HUES48 (cell line): ENCODE results near the gene MYLIP.

Experiments used
- H3K27ac ChIP-seq: one replicate; pipeline ENCODE4 v1.7.0; 2013; ENCODE audit warnings: low read depth, low read length, inconsistent platforms
- H3K27me3 ChIP-seq: 2 replicates; pipeline ENCODE4 v1.6.1; 2013; ENCODE audit warnings: mild to moderate bottlenecking, low read length; ENCODE audit not compliant: control insufficient read depth, insufficient read depth
- H3K36me3 ChIP-seq: 2 replicates; pipeline ENCODE4 v1.6.1; 2013; ENCODE audit warnings: low read length; ENCODE audit not compliant: control insufficient read depth, insufficient read depth
- H3K4me1 ChIP-seq: 2 replicates; pipeline ENCODE4 v1.6.1; 2013; ENCODE audit warnings: mild to moderate bottlenecking, low read length; ENCODE audit not compliant: control insufficient read depth, insufficient read depth
- H3K4me3 ChIP-seq: 2 replicates; pipeline ENCODE4 v1.5.1; 2013; ENCODE audit warnings: mild to moderate bottlenecking, low read depth, low read length
- H3K9ac ChIP-seq: 2 replicates; pipeline ENCODE4 v1.6.1; 2013; ENCODE audit warnings: mild to moderate bottlenecking, low read depth, low read length, moderate library complexity
- H3K9me3 ChIP-seq: 2 replicates; pipeline ENCODE4 v1.6.1; 2013; ENCODE audit warnings: low read length; ENCODE audit not compliant: control insufficient read depth, insufficient read depth

MYLIP gene

GRCh38 chr6:16160794-16161193 lies 31.9 kb downstream of the MYLIP start:
- H3K36me3 ChIP-seq: no peaks in the 10 kb centered on the region

GRCh38 chr6:16162003-16162402 lies 33.1 kb downstream of the MYLIP start:
- H3K9ac ChIP-seq: no peak overlapping the region
- H3K27me3 ChIP-seq: no peaks in the 10 kb centered on the region
- H3K9me3 ChIP-seq: no peaks in the 10 kb centered on the region
- no peaks in the 10 kb centered on the region for H3K36me3 ChIP-seq
- H3K4me3 ChIP-seq: no peak overlapping the region
- H3K4me1 ChIP-seq: peaks cover 3% of the 10 kb centered on the region
- H3K27ac ChIP-seq: no peak overlapping the region

More at GRCh38 chr6:16160794-16161193, 31.9 kb downstream of the MYLIP start:
- H3K4me1 ChIP-seq: no peaks in the 10 kb centered on the region
- H3K9ac ChIP-seq: no peak overlapping the region
- H3K27ac ChIP-seq: no peak overlapping the region
- no peak overlapping the region for H3K4me3 ChIP-seq
- H3K27me3 ChIP-seq: no peaks in the 10 kb centered on the region
- no peaks in the 10 kb centered on the region for H3K9me3 ChIP-seq

- Histone ChIP-seq H3K9ac (no peak overlapping the region), H3K4me3 (no peak overlapping the region), H3K27ac (no peak overlapping the region)
These were observed 34.2 kb downstream of the MYLIP start for GRCh38 chr6:16163066-16163465.

GRCh38 chr6:16163535-16164300 lies 34.8 kb downstream of the MYLIP start:
- H3K27ac ChIP-seq: no peak overlapping the region

More at GRCh38 chr6:16163066-16163465, 34.2 kb downstream of the MYLIP start:
- H3K27me3 ChIP-seq: no peaks in the 10 kb centered on the region
- H3K4me1 ChIP-seq: peaks cover 7% of the 10 kb centered on the region
- H3K9me3 ChIP-seq: no peaks in the 10 kb centered on the region
- no peaks in the 10 kb centered on the region for H3K36me3 ChIP-seq

GRCh38 chr6:16165641-16166040 lies 36.8 kb downstream of the MYLIP start:
- no peaks in the 10 kb centered on the region for H3K36me3 ChIP-seq
- peaks cover 7% of the 10 kb centered on the region for H3K4me1 ChIP-seq
- H3K9ac ChIP-seq: no peak overlapping the region
- H3K9me3 ChIP-seq: no peaks in the 10 kb centered on the region
- H3K27me3 ChIP-seq: no peaks in the 10 kb centered on the region
- H3K4me3 ChIP-seq: no peak overlapping the region
- no peak overlapping the region for H3K27ac ChIP-seq

More at GRCh38 chr6:16163535-16164300, 34.8 kb downstream of the MYLIP start:
- Histone ChIP-seq H3K9ac (no peak overlapping the region), H3K4me3 (no peak overlapping the region), H3K27me3 (no peaks in the 10 kb centered on the region), H3K4me1 (peaks cover 7% of the 10 kb centered on the region), H3K36me3 (no peaks in the 10 kb centered on the region), H3K9me3 (no peaks in the 10 kb centered on the region)

- Histone ChIP-seq H3K9me3 (no peaks in the 10 kb centered on the region), H3K27ac (no peak overlapping the region), H3K4me3 (no peak overlapping the region), H3K4me1 (peaks cover 7% of the 10 kb centered on the region), H3K27me3 (no peaks in the 10 kb centered on the region), H3K9ac (no peak overlapping the region), H3K36me3 (no peaks in the 10 kb centered on the region)
These were observed 38.2 kb downstream of the MYLIP start for GRCh38 chr6:16166871-16167608.

- H3K27ac ChIP-seq: no peak overlapping the region
- no peak overlapping the region for H3K4me3 ChIP-seq
These were observed 39.2 kb downstream of the MYLIP start for GRCh38 chr6:16168121-16168520.

GRCh38 chr6:16168858-16169257 lies 40.0 kb downstream of the MYLIP start:
- no peaks in the 10 kb centered on the region for H3K36me3 ChIP-seq
- H3K4me3 ChIP-seq: no peak overlapping the region
- no peaks in the 10 kb centered on the region for H3K9me3 ChIP-seq
- no peak overlapping the region for H3K9ac ChIP-seq
- no peak overlapping the region for H3K27ac ChIP-seq
- H3K27me3 ChIP-seq: no peaks in the 10 kb centered on the region
- peaks cover 8% of the 10 kb centered on the region for H3K4me1 ChIP-seq

More at GRCh38 chr6:16168121-16168520, 39.2 kb downstream of the MYLIP start:
- no peaks in the 10 kb centered on the region for H3K9me3 ChIP-seq
- peaks cover 7% of the 10 kb centered on the region for H3K4me1 ChIP-seq
- no peak overlapping the region for H3K9ac ChIP-seq
- no peaks in the 10 kb centered on the region for H3K36me3 ChIP-seq
- H3K27me3 ChIP-seq: no peaks in the 10 kb centered on the region

GRCh38 chr6:16171400-16171799 lies 42.5 kb downstream of the MYLIP start:
- H3K27ac ChIP-seq: no peak overlapping the region
- H3K9me3 ChIP-seq: no peaks in the 10 kb centered on the region
- H3K4me1 ChIP-seq: peaks cover 20% of the 10 kb centered on the region
- no peak overlapping the region for H3K9ac ChIP-seq
- no peaks in the 10 kb centered on the region for H3K27me3 ChIP-seq
- no peak overlapping the region for H3K4me3 ChIP-seq
- H3K36me3 ChIP-seq: no peaks in the 10 kb centered on the region

GRCh38 chr6:16173167-16173940 lies 44.5 kb downstream of the MYLIP start:
- Histone ChIP-seq H3K27me3 (no peaks in the 10 kb centered on the region), H3K4me1 (peaks cover 12% of the 10 kb centered on the region), H3K36me3 (no peaks in the 10 kb centered on the region), H3K27ac (no peak overlapping the region), H3K9me3 (no peaks in the 10 kb centered on the region), H3K4me3 (no peak overlapping the region), H3K9ac (no peak overlapping the region)
